Astrocyte of the cerebellum (primary cell): ENCODE data around the gene MEN1.

Source experiments
- DNase-seq: peaks from one replicate; pipeline ENCODE4 v3.0.0-alpha.2; 2011; ENCODE audit warnings: low read depth
- H3K4me3 ChIP-seq: 2 replicates; pipeline ENCODE4 v1.5.1; 2011; ENCODE audit warnings: mild to moderate bottlenecking, low read depth, low read length, moderate library complexity
- CTCF ChIP-seq: IDR thresholded peaks from 2 replicates; pipeline ENCODE4 v1.5.1; 2012; ENCODE audit warnings: low read length, low read depth, moderate library complexity, mild to moderate bottlenecking; ENCODE audit errors: missing control alignments
- in situ Hi-C: cut with HindIII; loops from 2 replicates; pipeline ENCODE4 v1.10.0; 2017; ENCODE audit warnings: low sequenced_read_pairs

Gene MEN1

GRCh38 chr11:64778473-64779298 lies 31.7 kb downstream of the MEN1 start, which contains the start of gene SF1:
TSS of gene SF1 (minus strand) at chr11:64778542. CDS start at chr11:64778392, 150 bp downstream.
- TF ChIP-seq CTCF, result no peak
- DNase-seq, result peak; percentile 100
- peak within 1 kb of the TSS; percentile 64 for H3K4me3 ChIP-seq
- in situ Hi-C loops, result loop anchor here (10.0 kb wide), 1 partner anchor 64 kb away; no protein-coding TSS in a partner anchor

GRCh38 chr11:64778223-64778472 lies 32.2 kb downstream of the MEN1 start:
- in situ Hi-C loops, result loop anchor here (10.0 kb wide), 1 partner anchor 63 kb away; no protein-coding TSS in a partner anchor
- no peak for TF ChIP-seq CTCF
- no peak for DNase-seq
- H3K4me3 ChIP-seq, result peak overlapping the region; percentile 64

- H3K4me3 ChIP-seq, result peak overlapping the region; percentile 64
- DNase-seq, result peak; percentile 66
- no peak for TF ChIP-seq CTCF
- in situ Hi-C loops, result loop anchor here (10.0 kb wide), 1 partner anchor 63 kb away; no protein-coding TSS in a partner anchor
Measured at GRCh38 chr11:64777449-64778222, 32.7 kb downstream of the MEN1 start.

GRCh38 chr11:64776875-64777274 lies 33.5 kb downstream of the MEN1 start:
- in situ Hi-C loops, result loop anchor here (10.0 kb wide), 1 partner anchor 62 kb away; no protein-coding TSS in a partner anchor
- H3K4me3 ChIP-seq, result peak overlapping the region; percentile 64
- DNase-seq, result no peak
- TF ChIP-seq CTCF, result no peak

- peak overlapping the region; percentile 64 for H3K4me3 ChIP-seq
- in situ Hi-C loops, result loop anchor here (10.0 kb wide), 1 partner anchor 62 kb away; no protein-coding TSS in a partner anchor
- TF ChIP-seq CTCF, result no peak
- no peak for DNase-seq
Measured at GRCh38 chr11:64776425-64776824, 33.9 kb downstream of the MEN1 start.

GRCh38 chr11:64774144-64774543 lies 36.2 kb downstream of the MEN1 start:
- TF ChIP-seq CTCF, result no peak
- H3K4me3 ChIP-seq, result no peak overlapping the region
- in situ Hi-C loops, result loop anchor here (10.0 to 25.0 kb wide), 2 partner anchors 59 to 88 kb away; no protein-coding TSS in a partner anchor
- no peak for DNase-seq
